Right ventricle myocardium superior (tissue), 1 donor: ENCODE measurements around the gene TCF7L2. TPM values are rescaled to one million over a fixed set of nuclear protein-coding genes. Genes with fewer than 3 reads are reported as not detected.

Experiments used
- ATAC-seq: fragments of 200-7000 bp; cut with Tn5 transposase; one replicate; pipeline ENCODE4 v1.9.1; 2020; ENCODE audit warnings: mild to moderate bottlenecking; ENCODE audit not compliant: poor library complexity
- DNase-seq: peaks from one replicate; pipeline ENCODE4 v3.0.0-alpha.2; 2020
- intact Hi-C: fragments of 100-400 bp; cut with DNase I; formaldehyde crosslinking; loops from one replicate; pipeline ENCODE4 v1.11.2; 2022
- total RNA-seq: library from RNA; stranded (reverse); fragmentation: NEBNext Ultra II Directional; extraction: Animal tissue kit (Norgen Biotek cat#: 25700); gene quantifications from one replicate; pipeline ENCODE4 v1.2.1, GENCODE V29; 2021
- donor health status: DM: no; HTN: yes; CAD: no; lungs with severe emphysema.

TCF7L2 gene
- total RNA-seq, 1 donor from 2014 or later: 9.4 TPM

- intact Hi-C loops: no loop called here
- DNase-seq: no peak
- peak; percentile 35 for ATAC-seq
Observed at GRCh38 chr10:113027574-113028455, 77.8 kb downstream of the TCF7L2 start.

DNA sequence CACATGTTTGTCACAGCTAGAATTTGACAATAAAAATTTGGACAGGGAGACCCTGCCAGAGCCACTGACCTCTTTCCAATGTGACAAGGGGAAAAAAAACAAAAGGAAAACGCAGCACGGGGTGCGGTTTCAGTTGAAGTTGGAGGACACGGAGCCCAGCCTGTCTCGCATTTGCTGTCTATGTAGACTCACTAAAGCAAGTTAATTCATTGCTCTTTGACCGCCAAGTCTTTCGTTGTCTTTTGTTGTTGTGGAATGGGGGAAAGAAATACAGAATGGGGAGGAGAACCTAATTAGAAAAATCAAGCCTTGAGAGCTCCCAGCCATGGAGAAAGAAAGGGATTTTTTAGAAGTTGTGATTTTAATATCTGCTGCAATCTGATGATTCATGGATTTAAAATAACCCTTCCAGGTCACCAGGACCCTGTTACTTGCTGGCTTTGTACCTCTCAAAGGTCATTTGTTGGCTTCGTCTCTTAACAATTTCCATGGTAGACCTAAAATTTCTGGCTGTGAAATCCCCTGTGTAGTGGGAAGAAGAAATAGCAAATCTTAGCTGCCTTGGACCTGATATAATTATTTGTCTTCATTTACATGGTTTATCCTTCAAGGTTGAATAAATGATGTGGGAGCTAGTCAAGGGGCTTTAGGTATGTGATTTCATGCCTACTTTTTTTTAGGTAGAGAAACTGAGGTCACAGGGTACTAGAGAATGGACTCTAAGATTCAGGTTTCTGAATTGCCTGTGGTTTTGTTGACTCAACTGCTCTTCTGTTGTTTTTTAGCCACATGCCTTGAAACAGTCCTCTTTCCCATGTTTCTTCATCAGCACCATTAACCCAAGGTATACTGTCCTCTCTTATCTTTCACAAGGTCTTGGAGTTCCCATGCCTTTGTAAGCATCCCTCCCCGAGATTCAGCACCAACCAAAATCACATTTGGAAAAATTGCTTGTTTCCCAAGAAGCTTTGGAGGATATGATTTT is 78.7 kb downstream of the TCF7L2 start:
- ATAC-seq (peak; percentile 37), DNase-seq (no peak)
- intact Hi-C loops: no loop called here

- ATAC-seq (no peak), DNase-seq (no peak)
- intact Hi-C loops: no loop called here
Observed at GRCh38 chr10:113030453-113030852, 80.4 kb downstream of the TCF7L2 start.

DNA sequence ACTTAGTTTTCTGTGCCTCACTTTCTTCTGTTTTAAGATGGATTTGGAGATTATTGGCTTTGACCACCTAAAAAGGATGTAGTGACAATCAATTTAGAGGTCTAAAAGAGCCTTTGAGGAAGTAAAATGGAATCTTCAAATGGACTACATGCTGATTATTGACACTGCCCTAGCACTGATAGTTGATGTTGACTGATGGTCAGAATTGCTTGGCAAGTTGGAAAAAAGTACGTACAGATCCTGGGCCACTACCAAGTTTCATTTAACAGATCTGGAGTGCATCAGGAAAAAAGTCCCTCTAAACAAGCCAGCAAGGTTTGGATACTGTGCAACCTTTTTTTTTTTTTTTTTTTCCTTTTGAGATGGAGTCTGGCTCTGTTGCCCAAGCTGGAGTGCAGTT is 81.1 kb downstream of the TCF7L2 start:
- ATAC-seq (no peak), DNase-seq (no peak)
- intact Hi-C loops: no loop called here

DNA sequence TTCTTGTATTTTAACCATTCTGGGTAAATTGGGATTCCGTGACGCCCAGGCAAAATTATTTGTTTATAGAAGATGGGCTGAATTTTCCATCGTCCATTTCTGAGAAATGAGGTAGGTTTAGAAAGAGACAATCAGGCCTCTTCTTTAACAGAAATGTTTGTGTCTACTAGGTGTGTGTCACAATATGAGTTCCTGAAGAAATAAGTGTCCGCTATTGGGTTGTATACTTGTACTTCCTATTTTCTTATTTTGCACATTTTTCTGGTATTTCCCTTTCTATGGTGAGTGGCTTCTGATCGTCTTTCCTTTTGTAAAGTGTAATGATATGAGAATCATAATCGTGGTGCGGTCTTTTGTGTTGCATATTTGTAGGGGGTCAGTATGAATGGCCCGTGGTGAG is 83.9 kb downstream of the TCF7L2 start:
- DNase-seq: no peak
- intact Hi-C loops: no loop called here
- ATAC-seq: no peak

GRCh38 chr10:113035732-113036312 is 85.8 kb downstream of the TCF7L2 start:
- no peak for ATAC-seq
- intact Hi-C loops: no loop called here
- DNase-seq: no peak

DNA sequence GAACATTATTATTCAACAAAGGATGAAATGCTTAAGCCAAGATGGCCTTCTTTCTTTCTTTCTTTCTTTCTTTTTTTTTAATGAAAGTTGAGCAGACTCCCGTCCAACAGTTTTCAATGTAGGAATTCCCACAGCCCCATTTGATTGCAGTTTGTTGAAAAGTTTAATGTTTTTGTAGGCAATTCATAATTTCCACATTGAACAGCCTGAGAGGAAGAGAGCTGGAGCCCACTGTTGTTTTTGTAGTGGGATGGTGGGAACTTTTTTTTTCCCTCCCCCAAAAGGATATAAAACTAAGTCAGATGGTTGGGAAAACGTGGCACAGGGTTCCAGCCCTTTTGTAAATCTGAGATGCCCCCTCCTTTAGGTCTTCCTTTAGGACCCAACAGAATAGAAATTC is 86.6 kb downstream of the TCF7L2 start:
- ATAC-seq (no peak), DNase-seq (no peak)

DNA sequence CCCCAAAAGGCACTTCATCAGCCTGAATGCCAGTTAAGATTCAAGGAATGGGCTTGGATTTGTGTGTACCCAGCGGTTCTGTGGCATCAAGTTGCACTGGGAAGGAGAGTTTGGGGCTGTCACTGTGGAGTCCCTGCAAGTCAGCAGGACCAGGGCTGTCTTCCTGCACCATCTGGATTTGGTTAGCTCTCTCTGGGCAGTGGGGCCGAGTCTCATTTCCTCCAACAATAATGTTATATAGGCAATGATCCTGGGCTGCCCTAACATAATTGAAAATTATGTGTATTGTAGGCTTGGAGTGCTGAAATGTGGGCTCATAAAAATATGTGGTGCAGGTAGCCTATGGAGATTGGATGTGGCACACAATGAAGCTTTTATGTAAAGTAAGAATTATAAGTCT is 87.2 kb downstream of the TCF7L2 start:
- intact Hi-C loops: no loop called here
- ATAC-seq (no peak), DNase-seq (no peak)

More for the DNA sequence above, 86.6 kb downstream of the TCF7L2 start:
- intact Hi-C loops: no loop called here

DNA sequence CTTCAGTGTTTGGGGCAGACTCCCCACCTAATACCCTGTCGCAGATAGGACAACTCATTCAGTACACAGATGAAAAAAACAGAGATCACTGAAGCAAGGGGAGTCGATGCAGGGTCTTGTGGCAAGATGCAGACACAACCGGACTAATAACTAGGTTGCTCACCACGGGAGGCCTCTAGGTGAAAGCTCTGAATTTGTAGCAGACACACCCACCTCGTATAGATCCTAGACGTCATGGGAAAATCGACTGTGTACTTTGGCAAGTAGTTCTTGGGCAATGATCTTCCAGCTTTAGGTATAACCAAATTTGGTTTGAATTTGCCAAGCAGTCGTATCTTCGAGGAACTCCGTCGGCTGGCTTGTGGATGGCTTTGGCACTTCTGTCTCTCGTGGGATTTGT is 88.1 kb downstream of the TCF7L2 start:
- no peak for DNase-seq

GRCh38 chr10:113038985-113039384 is 88.9 kb downstream of the TCF7L2 start:
- intact Hi-C loops: no loop called here
- DNase-seq (no peak), ATAC-seq (no peak)

More for the DNA sequence above, 88.1 kb downstream of the TCF7L2 start:
- ATAC-seq: no peak
- intact Hi-C loops: no loop called here

DNA sequence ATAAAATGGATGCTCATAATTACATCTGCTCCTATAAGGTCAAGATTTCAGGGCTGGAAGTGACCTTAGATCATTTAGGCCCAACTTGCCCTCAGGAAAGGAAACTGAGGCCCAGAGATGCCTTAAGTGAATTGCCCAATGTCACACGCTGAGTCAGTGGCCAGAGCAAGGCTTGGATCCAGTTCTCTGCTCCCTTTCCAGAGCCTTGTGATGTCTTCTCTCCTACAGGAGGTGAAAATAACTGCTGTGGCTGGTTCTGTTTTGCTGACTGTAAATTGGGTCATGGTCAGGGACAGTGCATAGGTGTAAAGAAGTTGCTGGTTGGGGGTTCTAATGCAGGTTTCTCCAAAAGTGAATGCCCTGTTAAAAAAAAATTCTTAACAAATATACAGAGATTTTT is 91.3 kb downstream of the TCF7L2 start:
- DNase-seq: no peak
- intact Hi-C loops: no loop called here
- ATAC-seq: no peak

- DNase-seq (no peak), ATAC-seq (no peak)
- intact Hi-C loops: no loop called here
Observed at GRCh38 chr10:113041841-113042750, 92.0 kb downstream of the TCF7L2 start.

DNA sequence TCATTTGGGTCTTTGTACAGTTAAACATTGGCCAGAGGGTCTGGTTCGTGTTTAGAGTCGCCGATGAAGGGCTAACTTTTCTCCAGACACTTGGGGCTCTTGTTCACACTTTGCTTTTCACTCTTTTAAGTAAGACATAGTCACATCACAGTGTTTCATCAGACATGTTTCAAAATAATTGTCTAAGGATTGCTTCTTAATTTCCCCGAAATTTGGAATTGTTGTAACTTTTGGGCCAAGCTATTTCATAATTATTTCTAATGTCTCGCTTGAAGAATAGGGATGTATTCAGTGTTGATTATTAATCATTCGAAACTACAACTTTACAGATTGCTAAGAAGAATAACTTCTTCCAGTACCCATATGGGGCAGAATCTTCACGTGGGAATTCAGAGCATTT is 92.8 kb downstream of the TCF7L2 start:
- intact Hi-C loops: no loop called here
- peak; percentile 46 for ATAC-seq
- DNase-seq: no peak

DNA sequence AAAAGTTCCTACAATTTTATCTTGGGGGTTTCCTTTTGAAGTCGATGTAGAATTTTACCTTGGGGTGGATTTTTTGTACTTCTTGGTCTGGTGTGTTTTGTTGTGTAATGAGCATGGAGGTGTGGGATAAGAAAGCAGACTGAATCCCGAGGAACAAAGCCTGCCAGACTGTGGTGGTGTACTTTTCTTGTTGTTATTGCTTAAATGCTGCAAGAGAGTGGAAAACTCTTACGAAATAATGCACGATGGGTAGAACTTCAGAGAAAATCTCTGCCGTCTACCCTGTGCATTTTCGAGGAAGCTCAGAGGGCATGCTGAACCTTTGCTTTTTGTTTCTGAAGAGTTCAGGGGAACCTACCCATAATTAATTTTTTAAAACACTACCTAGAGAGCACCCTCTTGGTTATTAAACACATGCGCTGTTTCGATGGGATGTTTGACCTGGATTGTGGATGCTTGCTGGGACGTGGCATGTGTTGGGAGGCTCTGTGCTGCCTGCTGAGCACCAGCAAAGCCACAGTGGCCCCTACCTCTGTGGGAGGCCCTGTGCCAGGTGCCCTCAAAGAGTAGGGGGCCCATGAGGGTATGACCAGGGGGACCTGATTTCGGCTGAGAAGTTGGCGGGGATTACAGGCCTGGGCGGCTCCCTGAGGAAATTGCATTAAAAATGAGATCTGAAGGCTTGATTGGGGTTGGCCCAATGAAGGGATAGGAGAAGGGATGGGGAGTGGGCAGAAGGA is 94.1 kb downstream of the TCF7L2 start:
- DNase-seq: no peak
- intact Hi-C loops: no loop called here
- ATAC-seq: no peak

GRCh38 chr10:113045147-113046055 is 95.4 kb downstream of the TCF7L2 start:
- intact Hi-C loops: no loop called here
- DNase-seq: no peak
- no peak for ATAC-seq

DNA sequence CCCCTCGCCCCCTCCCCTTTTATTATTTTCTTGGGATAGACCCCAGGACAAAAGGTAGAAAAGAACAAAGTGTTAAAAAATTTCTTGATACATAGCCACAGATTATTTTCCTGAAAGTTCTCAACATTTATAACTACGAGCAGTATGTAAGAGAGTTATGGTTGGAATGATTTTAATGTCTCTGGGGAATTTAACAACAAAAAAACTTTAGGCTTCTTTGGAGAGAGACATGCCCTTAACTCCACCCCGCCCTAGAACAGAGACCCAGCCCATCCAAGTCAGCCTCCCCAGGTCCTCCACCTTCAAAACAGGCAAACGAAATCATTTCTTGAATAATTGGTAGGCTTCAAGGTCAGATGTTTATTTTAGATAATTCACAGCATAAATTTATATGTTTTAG is 97.1 kb downstream of the TCF7L2 start:
- no peak for DNase-seq
- intact Hi-C loops: no loop called here
- no peak for ATAC-seq

GRCh38 chr10:113047605-113047962 is 97.5 kb downstream of the TCF7L2 start:
- DNase-seq (peak; percentile 57), ATAC-seq (no peak)
- intact Hi-C loops: no loop called here
